GM23248 (cell line): ENCODE data around the gene DENND4C.

Experiments
- EZH2 ChIP-seq: fragments of 200-600 bp; sonication (generic); IDR thresholded peaks from 2 replicates; pipeline ENCODE4 v1.6.1; 2018; ENCODE audit warnings: antibody characterized with exemption, mild to moderate bottlenecking; ENCODE audit not compliant: insufficient read depth, poor library complexity, severe bottlenecking
- EZH2phosphoT487 ChIP-seq: fragments of 200-600 bp; sonication (generic); IDR thresholded peaks from 2 replicates; pipeline ENCODE4 v1.6.1; 2018; ENCODE audit warnings: antibody characterized with exemption, moderate library complexity, mild to moderate bottlenecking, low read depth; ENCODE audit not compliant: insufficient read depth

GRCh38 chr9:19230355-19231125 is at the start of gene DENND4C:
- TF ChIP-seq EZH2phosphoT487 (no peak), EZH2 (no peak)
